Stimulated activated CD8-positive, alpha-beta memory T cell treated with anti-CD3 and anti-CD28 coated beads, Interleukin-7, amount 100 ng/mL, for 48 hours (primary cell): ENCODE measurements around the gene ACBD5.
"Not testable (repeated sequence)": the region's sequence is repeated elsewhere in the genome, so short reads cannot be mapped to it uniquely, and the experiment has no call there.

Experiments used
- DNase-seq, 2 donors: peaks; one replicate each; pipeline ENCODE4 v3.0.0-alpha.2; 2020; ENCODE audit warnings: low read depth in 1 of 2; ENCODE audit errors: extremely low read depth in 1 of 2

ACBD5 gene

GRCh38 chr10:27240212-27241009 is at the start of gene ACBD5:
ACBD5 (minus strand) TSS chr10:27240797; CDS start chr10:27240688, 109 bp downstream.
- DNase-seq = peak in 1 of 2 donors; percentile 73

- peak; percentile 13 to 34 for DNase-seq
These were observed 44.5 kb upstream of the ACBD5 start for GRCh38 chr10:27285093-27285492.

GRCh38 chr10:27276581-27276980 is 36.0 kb upstream of the ACBD5 start:
- no peak for DNase-seq

GRCh38 chr10:27266025-27266424 is 25.4 kb upstream of the ACBD5 start:
- DNase-seq = not testable (repeated sequence)

GRCh38 chr10:27262788-27263187 is 22.2 kb upstream of the ACBD5 start:
- not testable (repeated sequence) for DNase-seq

- DNase-seq = no peak
These were observed 18.5 kb upstream of the ACBD5 start for GRCh38 chr10:27258838-27259812.

- no peak for DNase-seq
These were observed 17.9 kb upstream of the ACBD5 start for GRCh38 chr10:27258492-27258837.

GRCh38 chr10:27256299-27257189 is 15.9 kb upstream of the ACBD5 start:
- no peak for DNase-seq

GRCh38 chr10:27253576-27253975 is 13.0 kb upstream of the ACBD5 start:
- no peak for DNase-seq

- peak; percentile 72 to 74 for DNase-seq
These were observed 11.8 kb upstream of the ACBD5 start for GRCh38 chr10:27252267-27253000.

- DNase-seq = no peak
These were observed 11.0 kb upstream of the ACBD5 start for GRCh38 chr10:27251554-27251953.

GRCh38 chr10:27248215-27248614 is 7.6 kb upstream of the ACBD5 start:
- no peak for DNase-seq

GRCh38 chr10:27247441-27247840 is 6.8 kb upstream of the ACBD5 start:
- DNase-seq = no peak

GRCh38 chr10:27247006-27247405 is 6.4 kb upstream of the ACBD5 start:
- no peak for DNase-seq

- DNase-seq = no peak
These were observed 5.2 kb upstream of the ACBD5 start for GRCh38 chr10:27245836-27246235.

GRCh38 chr10:27244976-27245375 is 4.4 kb upstream of the ACBD5 start:
- no peak for DNase-seq

GRCh38 chr10:27242951-27243551 is 2.5 kb upstream of the ACBD5 start:
- DNase-seq = peak in 1 of 2 donors; percentile 55

- no peak for DNase-seq
These were observed 1.9 kb upstream of the ACBD5 start for GRCh38 chr10:27242473-27242950.

GRCh38 chr10:27241652-27242472 is 1.3 kb upstream of the ACBD5 start:
- peak; percentile 74 to 77 for DNase-seq
